ENCODE measurements around the gene BCAN. TPM values are rescaled to one million over a fixed set of nuclear protein-coding genes. Genes with fewer than 3 reads are reported as not detected.

The BCAN gene
- total RNA-seq, 1 experiment from 2014 or later, result 1.2 TPM

- Histone ChIP-seq H2AFZ (ENCODE audit: low read length) (no peak overlapping the region), H2BK20ac (ENCODE audit: low read depth, low read length, poor library complexity, severe bottlenecking) (no peak overlapping the region), H2BK120ac (ENCODE audit: low read depth, low read length, poor library complexity, severe bottlenecking) (no peak overlapping the region), H3K9ac (ENCODE audit: extremely low read depth, insufficient read length, low read length) (no peak overlapping the region), H3K4ac (ENCODE audit: low read depth, low read length) (no peak overlapping the region), H2BK5ac (ENCODE audit: insufficient read length, low read length) (no peak overlapping the region), H3K27me3 (ENCODE audit: insufficient read depth, low read length) (no peaks in the 10 kb centered on the region; the same call in 1 of the 2 replicates), H2AK5ac (ENCODE audit: insufficient read length, low read length) (no peak overlapping the region), H3K4me2 (ENCODE audit: insufficient read depth, insufficient read length, low read length) (no peak overlapping the region), H4K91ac (ENCODE audit: insufficient read length, low read depth, low read length) (no peak overlapping the region), H3T11ph (ENCODE audit: low read length) (no peak overlapping the region), H2BK15ac (ENCODE audit: low read depth, low read length) (no peak overlapping the region), H3K27ac (ENCODE audit: insufficient read length, low read depth, low read length) (no peak overlapping the region), H3K56ac (ENCODE audit: insufficient read length, low read depth, low read length) (no peak overlapping the region), H4K8ac (replicated peaks; ENCODE audit: insufficient read length, low read depth, low read length) (no peak overlapping the region), H2BK12ac (ENCODE audit: insufficient read length, low read depth, low read length) (no peak overlapping the region), H3K79me1 (ENCODE audit: insufficient read depth, low read depth, low read length, poor library complexity, severe bottlenecking) (no peaks in the 10 kb centered on the region), H3K23me2 (ENCODE audit: insufficient read length, low read depth, low read length, poor library complexity, severe bottlenecking) (peaks cover 10% of the 10 kb centered on the region), H3K14ac (ENCODE audit: insufficient read depth, low read length) (no peak overlapping the region), H3K79me2 (ENCODE audit: insufficient read depth, low read length) (no peaks in the 10 kb centered on the region), H3K4me1 (ENCODE audit: insufficient read depth, low read length) (no peaks in the 10 kb centered on the region; the same call in 1 of the 2 replicates), H4K5ac (ENCODE audit: insufficient read length, low read depth, low read length) (no peak overlapping the region), H3K18ac (ENCODE audit: insufficient read length, low read depth, low read length) (no peak overlapping the region), H3K23ac (ENCODE audit: insufficient read length, low read depth, low read length) (no peak overlapping the region), H4K20me1 (ENCODE audit: control insufficient read depth, insufficient read depth, insufficient read length) (no peaks in the 10 kb centered on the region), H3K9me3 (ENCODE audit: control insufficient read depth, low read depth, low read length) (no peaks in the 10 kb centered on the region)
- Mint-ChIP-seq H3K9me3 (no peaks in the 10 kb centered on the region), H3K4me1 (peaks cover 33 to 37% of the 10 kb centered on the region in 2 experiments), H3K27me3 (ENCODE audit: low read depth) (peaks cover 98% of the 10 kb centered on the region), H3K4me3 (no peak overlapping the region), H3K27ac (no peak overlapping the region), H3K36me3 (ENCODE audit: insufficient read depth in 1 of 3, low read depth in 3 of 3) (no peaks in the 10 kb centered on the region)
- no peak for DNase-seq
- TF ChIP-seq CTCF (conservative IDR thresholded peaks at IDR 0.05), result no peak
- WGBS (ENCODE audit: extremely low coverage, insufficient read length, low lambda C conversion rate), result no CpG with 5 or more reads among the region's 9 CpGs
Measured at GRCh38 chr1:156652992-156653355, 11.1 kb downstream of the BCAN start.
